RWPE2 (cell line): Measurements from ENCODE around the gene IFFO2.

Experiments
- ATAC-seq: fragments of 200-7000 bp; cut with Tn5 transposase; 3 replicates; pipeline ENCODE4 v1.9.1; 2021; ENCODE audit warnings: low read depth
- DNase-seq: peaks from one replicate; pipeline ENCODE4 v3.0.0-alpha.2; 2020; ENCODE audit warnings: low spot score
- H3K27ac ChIP-seq: fragments of 450-650 bp; 2 replicates; pipeline ENCODE4 v1.5.1; 2017; ENCODE audit warnings: mild to moderate bottlenecking; ENCODE audit not compliant: poor library complexity, severe bottlenecking
- H3K27me3 ChIP-seq: fragments of 250-450 bp; sonication (Bioruptor Pico); 2 replicates; pipeline ENCODE4 v1.5.1; 2021; ENCODE audit warnings: mild to moderate bottlenecking, moderate library complexity; ENCODE audit not compliant: insufficient read depth, poor library complexity, severe bottlenecking
- H3K36me3 ChIP-seq: fragments of 250-450 bp; sonication (Bioruptor Pico); 2 replicates; pipeline ENCODE4 v1.5.1; 2020; ENCODE audit warnings: low read depth, mild to moderate bottlenecking, moderate library complexity
- H3K4me1 ChIP-seq: fragments of 250-450 bp; sonication (Bioruptor Pico); 2 replicates; pipeline ENCODE4 v1.5.1; 2021; ENCODE audit warnings: mild to moderate bottlenecking, moderate library complexity; ENCODE audit not compliant: insufficient read depth, poor library complexity, severe bottlenecking
- H3K4me3 ChIP-seq: fragments of 250-450 bp; sonication (Bioruptor Pico); 2 replicates; pipeline ENCODE4 v1.5.1; 2021; ENCODE audit warnings: mild to moderate bottlenecking, moderate library complexity; ENCODE audit not compliant: severe bottlenecking
- H3K9me3 ChIP-seq: fragments of 250-450 bp; sonication (Bioruptor Pico); 2 replicates; pipeline ENCODE4 v1.5.1; 2021; ENCODE audit warnings: mild to moderate bottlenecking, moderate library complexity; ENCODE audit not compliant: severe bottlenecking
- CTCF ChIP-seq: fragments of 450-650 bp; IDR thresholded peaks from one replicate; pipeline ENCODE4 v1.5.1; 2017; ENCODE audit warnings: mild to moderate bottlenecking, moderate library complexity; ENCODE audit not compliant: poor library complexity, severe bottlenecking

IFFO2 gene

GRCh38 chr1:18902523-18903290, 53.8 kb downstream of the IFFO2 start, which contains the start of gene ALDH4A1:
TSS of gene ALDH4A1 (minus strand) at chr1:18902555. CDS start at chr1:18902523, 32 bp downstream.
- Histone ChIP-seq H3K4me3 (peak within 1 kb of the TSS; percentile 87), H3K9me3 (no peaks in the 10 kb centered on the region), H3K4me1 (peaks cover 7% of the 10 kb centered on the region), H3K36me3 (peaks cover 16% of the 10 kb centered on the region), H3K27ac (peak within 1 kb of the TSS; percentile 46), H3K27me3 (no peaks in the 10 kb centered on the region)
- ATAC-seq (peak; percentile 96), DNase-seq (peak; percentile 97)
- no peak for TF ChIP-seq CTCF

- peaks cover 7% of the 10 kb centered on the region for H3K4me1 ChIP-seq
- ATAC-seq: no peak
- peak overlapping the region; percentile 46 for H3K27ac ChIP-seq
- TF ChIP-seq CTCF: no peak
- H3K4me3 ChIP-seq: peak overlapping the region; percentile 87
- H3K27me3 ChIP-seq: no peaks in the 10 kb centered on the region
- H3K36me3 ChIP-seq: peaks cover 10% of the 10 kb centered on the region
- no peaks in the 10 kb centered on the region for H3K9me3 ChIP-seq
- DNase-seq: no peak
Measured at GRCh38 chr1:18901952-18902522, 54.4 kb downstream of the IFFO2 start.

- no peak for DNase-seq
- Histone ChIP-seq H3K27ac (no peak overlapping the region), H3K9me3 (no peaks in the 10 kb centered on the region), H3K36me3 (peaks cover 3% of the 10 kb centered on the region), H3K4me1 (peaks cover 7% of the 10 kb centered on the region), H3K27me3 (no peaks in the 10 kb centered on the region), H3K4me3 (peak overlapping the region; percentile 87)
- ATAC-seq: no peak
- no peak for TF ChIP-seq CTCF
Measured at GRCh38 chr1:18901147-18901951, 55.1 kb downstream of the IFFO2 start.

- Histone ChIP-seq H3K4me3 (no peak overlapping the region), H3K36me3 (no peaks in the 10 kb centered on the region), H3K9me3 (no peaks in the 10 kb centered on the region), H3K27ac (no peak overlapping the region), H3K27me3 (no peaks in the 10 kb centered on the region), H3K4me1 (peaks cover 7% of the 10 kb centered on the region)
- DNase-seq: no peak
- ATAC-seq: no peak
- no peak for TF ChIP-seq CTCF
Measured at GRCh38 chr1:18900303-18900841, 56.1 kb downstream of the IFFO2 start.
